MM.1S (cell line): ENCODE measurements around the gene FBXW5.

Source experiments
- DNase-seq: peaks from one replicate; pipeline ENCODE4 v3.0.0-alpha.2; 2015
- H2AFZ ChIP-seq: fragments of 300-600 bp; sonication (generic); 2 replicates; pipeline ENCODE4 v1.6.0; 2016; ENCODE audit warnings: antibody characterized with exemption, low read length
- H3F3A ChIP-seq: fragments of 300-600 bp; sonication (generic); 2 replicates; pipeline ENCODE4 v1.6.1; 2016; ENCODE audit warnings: mild to moderate bottlenecking, antibody characterized with exemption, low read length, moderate library complexity, mixed read lengths; ENCODE audit not compliant: insufficient read depth
- H3K27ac ChIP-seq: fragments of 300-600 bp; sonication (generic); 2 replicates; pipeline ENCODE4 v1.5.1; 2016; ENCODE audit warnings: mild to moderate bottlenecking, low read length
- H3K27me3 ChIP-seq: fragments of 300-600 bp; sonication (generic); replicated peaks from 2 replicates; pipeline ENCODE4 v1.6.0; 2016; ENCODE audit warnings: low read length; ENCODE audit not compliant: insufficient read depth
- H3K36me3 ChIP-seq: fragments of 300-600 bp; sonication (generic); replicated peaks from 2 replicates; pipeline ENCODE4 v1.6.1; 2016; ENCODE audit warnings: mild to moderate bottlenecking, low read length, mixed read lengths; ENCODE audit not compliant: insufficient read depth
- H3K4me1 ChIP-seq: fragments of 300-600 bp; sonication (generic); 2 replicates; pipeline ENCODE4 v1.6.1; 2016; ENCODE audit warnings: low read length, mixed read lengths
- H3K4me2 ChIP-seq: fragments of 300-600 bp; sonication (generic); 2 replicates; pipeline ENCODE4 v1.6.0; 2016; ENCODE audit warnings: low read depth, low read length
- H3K4me3 ChIP-seq: fragments of 300-600 bp; sonication (generic); 2 replicates; pipeline ENCODE4 v1.5.1; 2016; ENCODE audit warnings: low read length, mixed read lengths
- H3K79me2 ChIP-seq: fragments of 300-600 bp; sonication (generic); 2 replicates; pipeline ENCODE4 v1.6.1; 2016; ENCODE audit warnings: mixed run types, low read length, mixed read lengths
- H3K9ac ChIP-seq: fragments of 300-600 bp; sonication (generic); 2 replicates; pipeline ENCODE4 v1.6.1; 2016; ENCODE audit warnings: low read length, mixed read lengths
- H3K9me2 ChIP-seq: fragments of 300-600 bp; sonication (generic); replicated peaks from 2 replicates; pipeline ENCODE4 v1.6.1; 2016; ENCODE audit warnings: mild to moderate bottlenecking, low read length, mixed read lengths; ENCODE audit not compliant: insufficient read depth
- H3K9me3 ChIP-seq: fragments of 300-600 bp; sonication (generic); replicated peaks from 2 replicates; pipeline ENCODE4 v1.6.1; 2016; ENCODE audit warnings: mild to moderate bottlenecking, low read length, mixed read lengths; ENCODE audit not compliant: insufficient read depth
- H4K20me1 ChIP-seq: fragments of 300-600 bp; sonication (generic); 2 replicates; pipeline ENCODE4 v1.6.1; 2016; ENCODE audit warnings: mild to moderate bottlenecking, low read length, moderate library complexity, mixed read lengths; ENCODE audit not compliant: insufficient read depth
- EZH2 ChIP-seq: fragments of 300-600 bp; sonication (generic); optimal IDR thresholded peaks from 2 replicates; pipeline ENCODE3; 2017; ENCODE audit warnings: low read depth, mild to moderate bottlenecking, antibody characterized with exemption, low read length, mixed read lengths
- EZH2phosphoT487 ChIP-seq: fragments of 300-600 bp; sonication (generic); IDR thresholded peaks from 2 replicates; pipeline ENCODE4 v1.6.1; 2018; ENCODE audit warnings: antibody characterized with exemption, low read length
- TF ChIP-seq, protein P1 (sequence below): fragments of 300-600 bp; sonication (generic); IDR thresholded peaks from 2 replicates; pipeline ENCODE4 v1.5.1; 2016; ENCODE audit warnings: antibody characterized with exemption, low read length, mixed read lengths

FBXW5 gene

DNA sequence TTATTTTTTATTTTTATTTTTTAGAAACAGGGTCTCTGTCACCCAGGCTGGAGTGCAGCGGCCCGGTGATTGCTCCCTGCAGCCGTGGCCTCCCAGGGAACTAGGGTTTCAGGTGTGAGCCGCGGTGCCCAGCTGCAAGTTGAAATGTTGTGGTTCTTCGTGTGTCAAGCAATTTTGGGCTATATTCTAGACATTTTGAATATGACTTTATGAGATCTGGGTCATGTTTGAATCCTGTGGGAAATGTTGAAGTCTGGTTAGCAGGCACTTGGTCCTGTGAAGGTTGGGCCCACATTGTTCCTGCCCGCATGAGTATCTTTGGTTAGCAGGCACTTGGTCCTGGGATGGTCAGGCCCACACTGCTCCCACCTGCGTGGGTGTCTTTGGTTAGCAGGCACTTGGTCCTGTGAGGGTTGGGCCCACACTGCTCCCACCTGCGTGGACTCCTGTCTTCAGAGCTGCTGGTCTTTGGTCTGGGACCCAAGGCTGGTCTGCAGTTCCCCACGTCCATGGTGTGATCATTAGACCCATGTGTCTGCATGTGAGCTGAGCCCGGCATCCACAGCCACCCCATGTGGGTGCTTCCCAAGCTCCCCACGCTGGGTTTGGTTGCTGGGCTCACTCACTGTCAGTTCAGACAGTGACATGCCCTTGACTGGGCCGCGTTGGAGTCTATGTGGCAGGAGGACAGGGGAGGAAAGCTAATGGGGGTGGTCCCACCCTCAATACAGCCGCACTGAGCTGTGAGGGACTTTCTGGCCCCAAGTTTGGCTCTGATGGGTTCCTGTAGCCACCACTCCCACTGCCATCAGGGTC lies 7.1 kb downstream of the FBXW5 start:
- H3K79me2 ChIP-seq: peaks cover 12% of the 10 kb centered on the region
- DNase-seq: no peak
- H3K9me2 ChIP-seq: no peaks in the 10 kb centered on the region
- H3K4me1 ChIP-seq: no peaks in the 10 kb centered on the region
- TF ChIP-seq EZH2 (no peak), EZH2phosphoT487 (no peak)
- TF ChIP-seq, protein P1, sequence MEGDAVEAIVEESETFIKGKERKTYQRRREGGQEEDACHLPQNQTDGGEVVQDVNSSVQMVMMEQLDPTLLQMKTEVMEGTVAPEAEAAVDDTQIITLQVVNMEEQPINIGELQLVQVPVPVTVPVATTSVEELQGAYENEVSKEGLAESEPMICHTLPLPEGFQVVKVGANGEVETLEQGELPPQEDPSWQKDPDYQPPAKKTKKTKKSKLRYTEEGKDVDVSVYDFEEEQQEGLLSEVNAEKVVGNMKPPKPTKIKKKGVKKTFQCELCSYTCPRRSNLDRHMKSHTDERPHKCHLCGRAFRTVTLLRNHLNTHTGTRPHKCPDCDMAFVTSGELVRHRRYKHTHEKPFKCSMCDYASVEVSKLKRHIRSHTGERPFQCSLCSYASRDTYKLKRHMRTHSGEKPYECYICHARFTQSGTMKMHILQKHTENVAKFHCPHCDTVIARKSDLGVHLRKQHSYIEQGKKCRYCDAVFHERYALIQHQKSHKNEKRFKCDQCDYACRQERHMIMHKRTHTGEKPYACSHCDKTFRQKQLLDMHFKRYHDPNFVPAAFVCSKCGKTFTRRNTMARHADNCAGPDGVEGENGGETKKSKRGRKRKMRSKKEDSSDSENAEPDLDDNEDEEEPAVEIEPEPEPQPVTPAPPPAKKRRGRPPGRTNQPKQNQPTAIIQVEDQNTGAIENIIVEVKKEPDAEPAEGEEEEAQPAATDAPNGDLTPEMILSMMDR: no peak
- 0 out of 2 replicates have a peak, but pooled peaks cover 4% of the 10 kb centered on the region for H3F3A ChIP-seq
- no peaks in the 10 kb centered on the region for H3K27me3 ChIP-seq
- no peak overlapping the region for H2AFZ ChIP-seq
- H3K4me2 ChIP-seq: no peak overlapping the region
- H3K4me3 ChIP-seq: no peak overlapping the region
- 0 out of 2 replicates have a peak, but pooled peaks cover 3% of the 10 kb centered on the region for H4K20me1 ChIP-seq
- no peaks in the 10 kb centered on the region for H3K9me3 ChIP-seq
- no peak overlapping the region for H3K27ac ChIP-seq
- H3K36me3 ChIP-seq: peaks cover 13% of the 10 kb centered on the region
- no peak overlapping the region for H3K9ac ChIP-seq

DNA sequence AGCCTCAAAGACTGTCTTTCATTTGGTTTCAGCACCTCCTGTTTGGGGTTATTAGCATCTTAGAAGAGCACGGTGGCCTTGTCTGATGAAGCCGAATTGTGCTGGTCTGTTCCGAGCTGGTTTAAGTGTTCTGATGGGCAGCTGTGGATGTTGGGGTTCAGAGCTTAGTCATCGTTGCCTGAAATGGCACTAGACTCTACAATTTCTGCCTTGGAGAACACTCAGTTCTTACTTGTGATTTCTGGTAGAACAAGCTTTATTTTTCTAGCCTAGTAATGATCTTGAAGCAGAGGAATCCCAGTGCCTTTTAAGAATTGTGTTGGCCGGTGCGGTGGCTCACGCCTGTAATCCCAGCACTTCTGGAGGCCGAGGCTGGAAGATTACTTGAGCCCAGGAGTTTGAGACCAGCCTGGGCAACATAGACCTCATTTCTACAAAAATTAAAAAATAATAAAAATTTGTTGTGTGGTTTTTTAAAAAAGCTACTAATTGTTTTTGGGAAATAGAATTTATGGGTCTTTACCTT lies 7.8 kb downstream of the FBXW5 start:
- Histone ChIP-seq H3K9me3 (no peaks in the 10 kb centered on the region), H3K27ac (no peak overlapping the region), H2AFZ (no peak overlapping the region), H3K4me2 (no peak overlapping the region), H3K9me2 (no peaks in the 10 kb centered on the region), H3K9ac (no peak overlapping the region), H3F3A (0 out of 2 replicates have a peak, but pooled peaks cover 4% of the 10 kb centered on the region), H4K20me1 (0 out of 2 replicates have a peak, but pooled peaks cover 3% of the 10 kb centered on the region), H3K79me2 (peaks cover 6% of the 10 kb centered on the region), H3K36me3 (peaks cover 6% of the 10 kb centered on the region), H3K27me3 (no peaks in the 10 kb centered on the region), H3K4me3 (no peak overlapping the region), H3K4me1 (no peaks in the 10 kb centered on the region)
- TF ChIP-seq, protein P1: no peak
- TF ChIP-seq EZH2phosphoT487 (no peak), EZH2 (no peak)
- no peak for DNase-seq

DNA sequence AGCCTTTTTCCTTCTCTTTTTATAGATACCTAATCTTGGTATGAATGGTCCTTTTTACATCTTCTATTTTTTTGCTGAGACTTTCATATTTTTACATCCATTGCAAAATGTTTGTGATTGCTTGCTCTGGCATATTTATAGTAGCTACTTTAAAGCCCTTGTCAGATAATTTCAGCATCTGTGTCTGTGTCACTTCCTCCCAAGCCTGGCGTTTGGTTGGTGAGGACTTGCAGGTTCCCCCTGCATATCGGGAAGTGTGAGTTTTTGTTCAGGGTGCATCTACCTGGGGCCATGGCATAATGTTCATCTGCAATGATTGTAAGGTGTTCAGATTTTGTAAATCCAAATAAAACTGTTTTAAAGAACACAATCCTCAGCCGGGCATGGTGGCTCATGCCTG lies 8.9 kb downstream of the FBXW5 start:
- Histone ChIP-seq H3K4me2 (no peak overlapping the region), H3F3A (0 out of 2 replicates have a peak, but pooled peaks cover 4% of the 10 kb centered on the region), H3K36me3 (no peaks in the 10 kb centered on the region; the same call in 1 of the 2 replicates), H3K9ac (no peak overlapping the region), H3K4me1 (no peaks in the 10 kb centered on the region), H3K27me3 (no peaks in the 10 kb centered on the region), H4K20me1 (0 out of 2 replicates have a peak, but pooled peaks cover 3% of the 10 kb centered on the region), H3K4me3 (no peak overlapping the region), H3K79me2 (no peaks in the 10 kb centered on the region), H2AFZ (no peak overlapping the region), H3K9me3 (no peaks in the 10 kb centered on the region), H3K27ac (no peak overlapping the region), H3K9me2 (no peaks in the 10 kb centered on the region)
- no peak for DNase-seq
- no peak for TF ChIP-seq EZH2
